GM23338 (cell line): ENCODE data around the gene ZSCAN1. TPM values are rescaled to one million over a fixed set of nuclear protein-coding genes. Genes with fewer than 3 reads are reported as not detected.
A peak's percentile ranks its signal among the peaks of the same experiment; 100 is the strongest.
"Not testable (repeated sequence)": the region's sequence is repeated elsewhere in the genome, so short reads cannot be mapped to it uniquely, and the experiment has no call there.

Experiments used
- ATAC-seq: fragments of 200-7000 bp; cut with Tn5 transposase; 3 replicates; pipeline ENCODE4 v1.9.1; 2020
- DNase-seq: peaks from one replicate; pipeline ENCODE4 v3.0.0-alpha.2; 2015; ENCODE audit warnings: low spot score
- H2AFZ ChIP-seq: fragments of 200-600 bp; sonication (generic); 2 replicates; pipeline ENCODE4 v1.8.0; 2016; ENCODE audit warnings: antibody characterized with exemption, mild to moderate bottlenecking, moderate library complexity
- H3F3A ChIP-seq: fragments of 200-600 bp; sonication (generic); replicated peaks from 2 replicates; pipeline ENCODE4 v1.8.0; 2017; ENCODE audit warnings: antibody characterized with exemption, mixed run types, low read depth
- H3K27ac ChIP-seq: fragments of 200-600 bp; sonication (generic); 2 replicates; pipeline ENCODE4 v1.6.1; 2016; ENCODE audit warnings: low read depth
- H3K27me3 ChIP-seq: fragments of 200-600 bp; sonication (generic); 2 replicates; pipeline ENCODE4 v1.8.0; 2016; ENCODE audit warnings: mild to moderate bottlenecking, mixed run types, moderate library complexity; ENCODE audit not compliant: insufficient read depth
- H3K36me3 ChIP-seq: fragments of 200-600 bp; sonication (generic); 2 replicates; pipeline ENCODE4 v1.8.0; 2016; ENCODE audit warnings: mild to moderate bottlenecking; ENCODE audit not compliant: insufficient read depth
- H3K4me1 ChIP-seq: fragments of 200-600 bp; sonication (generic); 2 replicates; pipeline ENCODE4 v1.8.0; 2016; ENCODE audit warnings: mild to moderate bottlenecking, moderate library complexity; ENCODE audit not compliant: insufficient read depth
- H3K4me2 ChIP-seq: fragments of 200-600 bp; sonication (generic); 2 replicates; pipeline ENCODE4 v1.7.1; 2017; ENCODE audit warnings: mixed run types
- H3K4me3 ChIP-seq: fragments of 200-600 bp; sonication (generic); 2 replicates; pipeline ENCODE4 v1.6.1; 2016; ENCODE audit warnings: mixed run types
- H3K79me2 ChIP-seq: fragments of 200-600 bp; sonication (generic); replicated peaks from 2 replicates; pipeline ENCODE4 v1.8.0; 2017; ENCODE audit warnings: mild to moderate bottlenecking; ENCODE audit not compliant: insufficient read depth
- H3K9me2 ChIP-seq: fragments of 200-600 bp; sonication (generic); 2 replicates; pipeline ENCODE4 v1.8.0; 2017; ENCODE audit not compliant: insufficient read depth
- H4K20me1 ChIP-seq: fragments of 200-600 bp; sonication (generic); replicated peaks from 2 replicates; pipeline ENCODE4 v1.8.0; 2017; ENCODE audit warnings: mild to moderate bottlenecking; ENCODE audit not compliant: insufficient read depth
- H3K27ac Mint-ChIP-seq: 2 replicates; pipeline ENCODE4 v1.8.0; 2020; ENCODE audit warnings: inconsistent platforms, mild to moderate bottlenecking, moderate library complexity, mixed read lengths
- H3K27me3 Mint-ChIP-seq: 3 replicates; pipeline ENCODE4 v1.8.0; 2022; ENCODE audit warnings: low read depth, mild to moderate bottlenecking, moderate library complexity, mixed read lengths, inconsistent platforms; ENCODE audit not compliant: insufficient read depth, poor library complexity
- H3K36me3 Mint-ChIP-seq: 3 replicates; pipeline ENCODE4 v1.8.0; 2021; ENCODE audit warnings: low read depth, mild to moderate bottlenecking, inconsistent platforms, moderate library complexity, mixed read lengths
- H3K4me1 Mint-ChIP-seq: 3 replicates; pipeline ENCODE4 v1.8.0; 2020; ENCODE audit warnings: mild to moderate bottlenecking, inconsistent platforms, mixed read lengths
- H3K4me3 Mint-ChIP-seq: 3 replicates; pipeline ENCODE4 v1.8.0; 2021; ENCODE audit warnings: moderate library complexity, mild to moderate bottlenecking, inconsistent platforms, mixed read lengths
- H3K9me3 Mint-ChIP-seq: 3 replicates; pipeline ENCODE4 v1.8.0; 2020; ENCODE audit warnings: moderate library complexity, mild to moderate bottlenecking, inconsistent platforms, mixed read lengths
- CTCF ChIP-seq, 2 experiments: fragments of 200-600 bp in 1 of 2; sonication (generic) in 1 of 2; conservative IDR thresholded peaks; 2 replicates each; pipeline versions ENCODE4 v1.5.1 to v1.6.1; 2016 to 2017; ENCODE audit warnings: antibody characterized with exemption in 2 of 2, low read depth in 2 of 2, mild to moderate bottlenecking in 2 of 2, moderate library complexity in 1 of 2
- EZH2 ChIP-seq: fragments of 200-600 bp; sonication (generic); IDR thresholded peaks from one replicate; pipeline ENCODE4 v1.8.0; 2017; ENCODE audit warnings: antibody characterized with exemption, mild to moderate bottlenecking, low read depth; ENCODE audit not compliant: unreplicated experiment
- REST ChIP-seq: IDR thresholded peaks from one replicate; pipeline ENCODE4 v1.6.1; 2018; ENCODE audit warnings: antibody characterized with exemption; ENCODE audit not compliant: unreplicated experiment
- ZNF462 ChIP-seq: fragments of 250-450 bp; sonication (Bioruptor Pico); IDR thresholded peaks from 2 replicates; pipeline ENCODE4 v1.5.0; 2020; ENCODE audit warnings: mild to moderate bottlenecking, moderate library complexity
- polyA plus RNA-seq: library from polyadenylated mRNA; unstranded; fragments of >200 nt; fragmentation: Nextera tagmentation; extraction: Ambion mirVana; gene quantifications from 2 replicates; pipeline ENCODE4 v1.2.1, GENCODE V29; 2016
- total RNA-seq: library from RNA; depleted of rRNA; stranded (reverse); fragments of >200 nt; shearing (Covaris generic); gene quantifications from 2 replicates; pipeline ENCODE4 v1.2.3, GENCODE V29; 2014

The ZSCAN1 gene
- total and polyA plus RNA-seq, 2 experiments from 2014 or later, result 1.5 to 3.9 TPM

- TF ChIP-seq ZNF462 (CRISPR knock-in tag) (no peak), REST (no peak)
These were observed 30.5 kb upstream of the ZSCAN1 start (continued) for GRCh38 chr19:58003174-58003828.

- Histone ChIP-seq H3K9me2 (peaks cover 2% of the 10 kb centered on the region; the same call in 1 of the 2 replicates), H2AFZ (no peak overlapping the region), H3K4me3 (no peak overlapping the region), H3F3A (peaks cover 15% of the 10 kb centered on the region), H4K20me1 (peaks cover 3% of the 10 kb centered on the region; the same call in 1 of the 2 replicates), H3K36me3 (peaks cover 17% of the 10 kb centered on the region), H3K4me1 (peaks cover 5% of the 10 kb centered on the region; the same call in 1 of the 2 replicates), H3K79me2 (peaks cover 33% of the 10 kb centered on the region), H3K27ac (no peak overlapping the region), H3K27me3 (no peaks in the 10 kb centered on the region), H3K4me2 (no peak overlapping the region)
- TF ChIP-seq CTCF (conservative IDR thresholded peaks at IDR 0.05; ENCODE audit: low read depth in 2 of 2), result peak; percentile 64 to 76
- no peak for TF ChIP-seq EZH2
- Mint-ChIP-seq H3K4me3 (no peak overlapping the region; the same call in 2 of the 3 replicates), H3K36me3 (peaks cover 84% of the 10 kb centered on the region), H3K27ac (no peak overlapping the region), H3K27me3 (peaks cover 17% of the 10 kb centered on the region), H3K9me3 (peaks cover 84% of the 10 kb centered on the region), H3K4me1 (peaks cover 11% of the 10 kb centered on the region)
- DNase-seq, result peak; percentile 81
- ATAC-seq, result 0 out of 3 replicates have a peak, but pooled peaks have one; percentile 1
These were observed 26.5 kb upstream of the ZSCAN1 start for GRCh38 chr19:58007285-58007684.

- Histone ChIP-seq H3F3A (peaks cover 12% of the 10 kb centered on the region), H3K4me3 (peak overlapping the region; percentile 50), H3K79me2 (peaks cover 22% of the 10 kb centered on the region), H3K4me2 (peak overlapping the region; percentile 72), H3K36me3 (peaks cover 17% of the 10 kb centered on the region)
- H4K20me1 ChIP-seq, H3K4me1 Mint-ChIP-seq, H3K27ac Mint-ChIP-seq, ATAC-seq, H2AFZ ChIP-seq, H3K9me2 ChIP-seq, H3K27me3 ChIP-seq, DNase-seq, H3K27ac ChIP-seq, H3K4me1 ChIP-seq: not testable (repeated sequence)
- peaks cover 88% of the 10 kb centered on the region for H3K9me3 Mint-ChIP-seq
- peak overlapping the region; percentile 66 for H3K4me3 Mint-ChIP-seq
- peaks cover 85% of the 10 kb centered on the region for H3K36me3 Mint-ChIP-seq
- peaks cover 15% of the 10 kb centered on the region for H3K27me3 Mint-ChIP-seq
These were observed 24.9 kb upstream of the ZSCAN1 start for GRCh38 chr19:58008877-58009276.
